ENCODE measurements around the gene PLCD1. TPM values are rescaled to one million over a fixed set of nuclear protein-coding genes. Genes with fewer than 3 reads are reported as not detected.
A peak's percentile ranks its signal among the peaks of the same experiment; 100 is the strongest.

Gene PLCD1
- total and polyA plus RNA-seq, 2 of the 13 experiments (the other 11 are each of a cell fraction or from before 2014, with no cell fraction given) = 10.1 to 12.4 TPM

GRCh38 chr3:38003371-38003816, 26.0 kb downstream of the PLCD1 start (continued):
- no peak for TF ChIP-seq ZBTB8A (CRISPR knock-in tag; IDR thresholded peaks at IDR 0.05; ENCODE audit: borderline replicate concordance, low read depth)
- TF ChIP-seq SNAPC2 (CRISPR knock-in tag; IDR thresholded peaks at IDR 0.05) = no peak; the same call in 1 of the 2 replicates
- peak; percentile 37; the same call in 1 of the 2 replicates for TF ChIP-seq SALL2 (CRISPR knock-in tag; IDR thresholded peaks at IDR 0.05)
- TF ChIP-seq ZBTB33 (CRISPR knock-in tag; IDR thresholded peaks at IDR 0.05) = no peak
- TF ChIP-seq HNF1A (IDR thresholded peaks at IDR 0.05; ENCODE audit: low read depth) = no peak
- no peak for TF ChIP-seq HNF1A (CRISPR knock-in tag; IDR thresholded peaks at IDR 0.05; ENCODE audit: borderline replicate concordance)
- TF ChIP-seq ZNF292 (CRISPR knock-in tag; IDR thresholded peaks at IDR 0.05; ENCODE audit: borderline replicate concordance, low read depth) = no peak
- 0 out of 2 replicates have a peak, but pooled peaks have one; percentile 34 for TF ChIP-seq ZNF619 (CRISPR knock-in tag; IDR thresholded peaks at IDR 0.05)
- TF ChIP-seq CHCHD3 (CRISPR knock-in tag; IDR thresholded peaks at IDR 0.05) = no peak
- no peak for TF ChIP-seq CBX1 (IDR thresholded peaks at IDR 0.05; ENCODE audit: low read depth)
- TF ChIP-seq ZFX (CRISPR knock-in tag; IDR thresholded peaks at IDR 0.05; ENCODE audit: low read depth) = peak; percentile 53; the same call in 1 of the 2 replicates
- TF ChIP-seq YY1 (IDR thresholded peaks at IDR 0.05; ENCODE audit: insufficient read depth, insufficient replicate concordance, low read depth, low read length) = no peak
- TF ChIP-seq SP1 (IDR thresholded peaks at IDR 0.05) = no peak
- TF ChIP-seq SP1 (CRISPR knock-in tag; IDR thresholded peaks at IDR 0.05) = no peak
- TF ChIP-seq ZBTB38 (CRISPR knock-in tag; IDR thresholded peaks at IDR 0.05) = no peak
- no peak for TF ChIP-seq AGO1 (IDR thresholded peaks at IDR 0.05; ENCODE audit: low read depth, low read length, poor library complexity, severe bottlenecking)
- TF ChIP-seq DDIT3 (CRISPR knock-in tag; IDR thresholded peaks at IDR 0.05) = no peak
- TF ChIP-seq ZBTB34 (CRISPR knock-in tag; IDR thresholded peaks at IDR 0.05) = no peak
- TF ChIP-seq ZNF597 (CRISPR knock-in tag; IDR thresholded peaks at IDR 0.05) = no peak

Data from HepG2 (cell line).